GM12892 (cell line): ENCODE data around the gene TBC1D5.

Source experiments
- POLR2A ChIP-seq: IDR thresholded peaks from 2 replicates; pipeline ENCODE4 v1.6.1; 2011; ENCODE audit warnings: low read depth, low read length, control low read depth
- TAF1 ChIP-seq: IDR thresholded peaks from 2 replicates; pipeline ENCODE4 v1.6.1; 2011; ENCODE audit warnings: low read depth, mild to moderate bottlenecking, control low read depth, low read length, borderline replicate concordance

GRCh38 chr3:17394541-17395155 lies 347.8 kb downstream of the TBC1D5 start:
- no peak for TF ChIP-seq POLR2A
- TF ChIP-seq TAF1, result no peak
